ENCODE results near the gene EEF1B2.

- TF ChIP-seq CTCF (IDR thresholded peaks at IDR 0.05) (no peak), POLR2A (IDR thresholded peaks at IDR 0.05) (no peak)
These were observed 9.5 kb upstream of the EEF1B2 start for GRCh38 chr2:206150168-206150567.
